ENCODE measurements around the gene HK3. TPM values are rescaled to one million over a fixed set of nuclear protein-coding genes. Genes with fewer than 3 reads are reported as not detected.

The HK3 gene
- total RNA-seq, 2 experiments from 2014 or later = 0.22 to 0.62 TPM

DNA sequence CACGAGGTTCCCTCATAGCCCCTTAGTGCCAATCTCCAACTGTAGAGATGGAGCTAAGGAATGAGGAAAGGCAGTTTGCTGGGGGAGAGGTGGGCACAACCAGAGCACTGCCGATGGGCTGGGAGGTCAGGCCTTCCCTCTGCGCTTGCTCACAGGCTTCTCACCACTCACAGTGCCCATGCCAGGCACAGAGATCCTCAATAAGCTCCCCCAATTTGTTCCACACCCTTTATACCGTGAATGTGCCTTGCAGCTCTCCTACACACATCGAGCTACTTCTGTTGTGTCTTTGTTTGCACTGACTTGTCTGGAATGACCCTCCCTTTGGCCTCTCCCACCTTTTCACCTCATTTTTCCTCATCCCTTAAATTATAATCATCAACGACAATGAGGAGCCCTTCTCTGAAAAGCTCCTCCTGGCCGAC, 1.6 kb upstream of the HK3 start:
- peaks cover 39% of the 10 kb centered on the region for H3K4me1 Mint-ChIP-seq (ENCODE audit: low read depth)
- ChIA-PET POLR2A (interaction anchor here (1.3 kb wide), 1 partner anchor 15 kb away, joined by 3 read pairs; no protein-coding TSS in a partner anchor), CTCF (interaction anchor here (4.7 kb wide), 1 partner anchor 240 kb away, joined by 19 read pairs; no protein-coding TSS in a partner anchor)
- no peaks in the 10 kb centered on the region for H3K9me3 Mint-ChIP-seq
- DNase-seq = no peak
- intact Hi-C loops (cut with micrococcal nuclease) = loop anchor here (5.0 kb wide), 1 partner anchor 97 kb away; no protein-coding TSS in a partner anchor
- peaks cover 25% of the 10 kb centered on the region for H3K36me3 Mint-ChIP-seq
- H3K4me3 Mint-ChIP-seq = no peak overlapping the region
- H3K27me3 Mint-ChIP-seq = no peaks in the 10 kb centered on the region
- H3K27ac Mint-ChIP-seq = no peak overlapping the region

DNA sequence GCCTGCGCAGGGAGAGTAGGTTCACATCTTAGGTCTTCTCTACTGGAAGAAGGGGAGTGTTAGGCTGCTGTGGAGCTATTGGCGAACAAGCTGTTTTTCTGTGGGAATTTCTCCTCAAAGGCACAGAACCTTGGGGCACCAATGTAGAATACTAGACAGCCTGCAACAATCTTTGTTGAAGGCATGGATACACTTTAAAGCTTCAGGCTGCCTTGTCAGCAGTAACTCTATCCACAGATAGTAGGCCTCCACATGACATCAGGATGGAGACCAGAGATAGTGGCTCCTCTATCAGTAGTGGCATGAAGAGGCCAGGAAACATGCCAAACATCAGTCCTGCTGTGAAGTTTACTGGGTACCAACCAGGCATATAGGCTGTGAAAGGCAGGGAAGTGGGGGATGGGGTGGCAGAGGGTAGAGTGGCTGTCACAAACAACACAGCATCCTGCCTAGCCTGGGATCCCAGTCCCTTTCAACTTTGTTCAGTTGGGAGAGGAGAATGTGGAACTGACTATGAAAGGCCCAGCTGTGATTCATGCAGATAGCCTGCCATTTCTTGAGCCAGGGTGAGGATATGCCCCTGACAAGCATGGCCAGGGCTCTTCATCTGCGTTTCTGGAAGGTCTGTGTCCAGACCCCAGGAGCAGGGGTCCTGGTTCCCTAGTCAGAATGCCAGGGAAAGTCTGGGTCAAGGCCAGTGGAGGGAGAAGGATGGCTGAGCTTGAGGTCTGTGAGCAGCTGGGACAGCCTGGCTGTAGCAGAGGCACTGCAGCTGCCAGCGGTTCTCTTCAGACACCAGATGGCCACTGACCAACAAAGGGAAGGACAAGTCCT, 1.0 kb upstream of the HK3 start:
- DNase-seq = no peak
- Mint-ChIP-seq H3K4me1 (ENCODE audit: low read depth) (peaks cover 39% of the 10 kb centered on the region), H3K36me3 (peaks cover 19% of the 10 kb centered on the region), H3K27ac (no peak overlapping the region), H3K27me3 (no peaks in the 10 kb centered on the region), H3K4me3 (no peak overlapping the region), H3K9me3 (no peaks in the 10 kb centered on the region)
- intact Hi-C loops (cut with micrococcal nuclease) = loop anchor here (5.0 kb wide), 1 partner anchor 97 kb away; no protein-coding TSS in a partner anchor
- CTCF ChIA-PET = interaction anchor here (4.7 kb wide), 1 partner anchor 240 kb away, joined by 19 read pairs; no protein-coding TSS in a partner anchor
- POLR2A ChIA-PET = interaction anchor here (1.3 kb wide), 1 partner anchor 16 kb away, joined by 3 read pairs; no protein-coding TSS in a partner anchor

DNA sequence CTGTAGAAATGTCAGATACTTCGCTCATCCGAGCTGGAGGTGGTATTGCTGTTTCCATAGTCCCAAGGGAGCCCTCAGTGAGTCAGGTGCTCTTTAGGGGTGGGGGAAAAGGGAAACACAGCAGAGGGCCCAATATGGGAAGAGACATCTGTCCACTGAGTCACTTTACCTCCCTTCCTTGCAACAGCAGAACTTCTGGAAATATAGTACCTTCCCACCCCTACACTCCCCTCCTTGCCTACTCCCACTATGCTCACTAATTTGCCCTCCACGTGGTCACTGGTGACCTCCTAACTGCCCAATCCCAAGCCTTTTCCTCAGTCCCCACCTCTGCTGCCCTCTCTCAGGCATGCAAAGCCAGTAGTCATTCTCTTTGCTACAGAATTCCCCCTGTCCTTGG, 1.9 kb downstream of the HK3 start:
- CTCF ChIA-PET = no interaction called here
- no peak overlapping the region for H3K4me3 Mint-ChIP-seq
- H3K36me3 Mint-ChIP-seq = peaks cover 7% of the 10 kb centered on the region
- H3K9me3 Mint-ChIP-seq = no peaks in the 10 kb centered on the region
- no peak for DNase-seq
- H3K27me3 Mint-ChIP-seq = no peaks in the 10 kb centered on the region
- intact Hi-C loops (cut with micrococcal nuclease) = no loop called here
- no peak overlapping the region for H3K27ac Mint-ChIP-seq
- H3K4me1 Mint-ChIP-seq (ENCODE audit: low read depth) = peaks cover 32% of the 10 kb centered on the region
- POLR2A ChIA-PET = interaction anchor here (1.6 kb wide), 1 partner anchor 10 kb away, joined by 3 read pairs; no protein-coding TSS in a partner anchor

DNA sequence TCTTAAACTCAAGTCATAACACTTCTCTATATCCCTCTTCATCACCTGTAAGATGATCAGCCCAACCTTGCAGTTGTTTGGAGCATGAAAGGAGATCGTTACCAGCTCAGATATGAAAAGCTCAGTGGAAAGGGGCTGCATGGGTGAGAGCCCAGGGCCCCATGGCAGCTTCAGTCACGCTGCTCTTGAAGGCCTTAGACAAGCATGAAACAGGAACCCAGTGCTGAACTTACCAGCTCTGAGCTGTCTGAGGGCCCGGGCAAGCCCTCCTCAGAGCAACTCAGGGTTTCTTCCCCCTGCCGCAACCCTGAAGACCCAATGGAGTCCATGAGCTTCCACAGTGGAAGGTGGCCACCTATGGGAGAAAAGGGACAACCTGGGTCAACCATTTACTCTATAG, 3.3 kb downstream of the HK3 start:
- Mint-ChIP-seq H3K9me3 (no peaks in the 10 kb centered on the region), H3K27me3 (no peaks in the 10 kb centered on the region), H3K4me1 (ENCODE audit: low read depth) (peaks cover 20% of the 10 kb centered on the region), H3K36me3 (no peaks in the 10 kb centered on the region), H3K4me3 (no peak overlapping the region), H3K27ac (no peak overlapping the region)
- CTCF ChIA-PET = interaction anchor here (0.7 to 1.1 kb wide), 2 partner anchors 235 to 238 kb away, joined by 3 read pairs; no protein-coding TSS in a partner anchor
- intact Hi-C loops (cut with micrococcal nuclease) = no loop called here
- no peak for DNase-seq
- POLR2A ChIA-PET = no interaction called here

DNA sequence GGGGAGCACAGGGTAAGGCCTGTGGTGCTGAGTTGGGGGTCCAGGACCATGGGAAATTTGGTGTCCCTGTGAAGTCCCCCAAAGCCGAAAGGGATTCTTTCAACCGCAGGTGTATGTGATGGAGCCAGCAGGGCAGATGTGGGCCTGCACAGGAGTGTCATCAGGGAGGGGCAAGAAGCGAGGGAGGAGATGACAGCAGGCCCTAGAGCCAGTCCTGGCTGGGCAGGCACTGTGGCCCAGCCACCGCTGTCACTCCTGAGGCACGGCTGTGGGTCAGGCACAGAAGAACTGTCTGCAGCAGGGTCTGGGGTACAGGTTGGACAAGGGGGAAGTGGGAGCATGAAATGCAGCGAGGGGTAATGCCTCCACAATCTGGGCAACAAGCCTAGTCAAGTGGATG, 4.8 kb downstream of the HK3 start:
- POLR2A ChIA-PET = no interaction called here
- Mint-ChIP-seq H3K36me3 (no peaks in the 10 kb centered on the region), H3K9me3 (no peaks in the 10 kb centered on the region), H3K27ac (no peak overlapping the region), H3K4me1 (ENCODE audit: low read depth) (peaks cover 10% of the 10 kb centered on the region), H3K27me3 (no peaks in the 10 kb centered on the region), H3K4me3 (no peak overlapping the region)
- CTCF ChIA-PET = no interaction called here
- intact Hi-C loops (cut with micrococcal nuclease) = no loop called here
- no peak for DNase-seq

DNA sequence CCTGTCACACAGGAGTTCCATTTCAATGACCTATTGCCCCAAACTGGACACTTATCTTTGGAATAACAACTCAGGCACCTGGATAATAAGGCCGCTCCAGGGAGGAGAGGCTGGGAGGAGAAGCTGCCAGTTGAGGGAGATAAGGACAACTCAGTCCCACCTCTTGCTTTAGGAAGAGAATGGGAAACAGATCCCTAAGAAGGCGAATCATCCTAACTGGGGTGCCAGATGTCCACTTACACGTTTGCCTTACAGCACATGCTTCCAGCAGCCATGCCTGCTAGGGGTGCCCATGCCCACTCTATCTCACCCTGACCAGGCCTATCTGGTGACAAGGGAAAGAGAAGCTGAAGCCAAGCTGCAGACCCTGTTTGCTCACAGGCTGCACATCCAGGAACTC, 6.5 kb downstream of the HK3 start:
- H3K4me1 Mint-ChIP-seq (ENCODE audit: low read depth) = peaks cover 6% of the 10 kb centered on the region

DNA sequence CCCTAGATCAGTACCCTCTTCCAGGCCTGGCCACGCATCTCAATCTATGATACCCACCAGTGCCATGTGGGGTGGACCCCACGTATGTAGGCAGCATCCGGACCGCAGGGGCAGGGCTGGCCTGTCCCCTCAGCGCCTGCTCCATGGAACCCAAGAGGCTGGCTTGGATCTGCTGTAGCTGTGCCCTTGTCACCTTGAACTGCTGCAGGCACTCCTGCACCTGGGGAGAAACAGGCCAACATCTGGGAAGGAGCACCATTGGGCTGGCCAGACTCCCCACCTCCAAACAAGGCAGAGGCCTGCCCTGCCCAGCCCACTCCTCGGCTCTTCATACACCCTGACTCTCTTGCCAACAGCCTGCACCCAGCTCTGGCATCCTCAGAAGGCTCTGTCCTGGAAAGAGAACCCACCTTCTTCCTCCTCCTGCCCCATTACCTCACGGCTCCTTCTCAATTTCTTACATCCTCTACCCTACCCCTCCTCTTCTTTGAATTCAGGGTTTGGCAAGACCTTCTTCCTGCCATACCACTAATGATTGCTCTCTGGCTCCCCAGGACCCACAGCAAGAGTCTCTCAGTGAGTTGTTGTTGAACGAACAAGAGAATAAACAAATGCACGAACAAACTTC, 7.7 kb downstream of the HK3 start:
- POLR2A ChIA-PET = no interaction called here
- Mint-ChIP-seq H3K4me3 (no peak overlapping the region), H3K27ac (no peak overlapping the region), H3K27me3 (no peaks in the 10 kb centered on the region), H3K4me1 (ENCODE audit: low read depth) (no peaks in the 10 kb centered on the region), H3K36me3 (no peaks in the 10 kb centered on the region), H3K9me3 (no peaks in the 10 kb centered on the region)
- DNase-seq = no peak
- CTCF ChIA-PET = no interaction called here
- intact Hi-C loops (cut with micrococcal nuclease) = no loop called here

More for the DNA sequence above, 6.5 kb downstream of the HK3 start:
- no peaks in the 10 kb centered on the region for H3K27me3 Mint-ChIP-seq
- H3K36me3 Mint-ChIP-seq = no peaks in the 10 kb centered on the region
- H3K4me3 Mint-ChIP-seq = no peak overlapping the region
- POLR2A ChIA-PET = no interaction called here
- CTCF ChIA-PET = no interaction called here
- H3K9me3 Mint-ChIP-seq = no peaks in the 10 kb centered on the region
- no peak overlapping the region for H3K27ac Mint-ChIP-seq
- intact Hi-C loops (cut with micrococcal nuclease) = no loop called here
- DNase-seq = no peak

DNA sequence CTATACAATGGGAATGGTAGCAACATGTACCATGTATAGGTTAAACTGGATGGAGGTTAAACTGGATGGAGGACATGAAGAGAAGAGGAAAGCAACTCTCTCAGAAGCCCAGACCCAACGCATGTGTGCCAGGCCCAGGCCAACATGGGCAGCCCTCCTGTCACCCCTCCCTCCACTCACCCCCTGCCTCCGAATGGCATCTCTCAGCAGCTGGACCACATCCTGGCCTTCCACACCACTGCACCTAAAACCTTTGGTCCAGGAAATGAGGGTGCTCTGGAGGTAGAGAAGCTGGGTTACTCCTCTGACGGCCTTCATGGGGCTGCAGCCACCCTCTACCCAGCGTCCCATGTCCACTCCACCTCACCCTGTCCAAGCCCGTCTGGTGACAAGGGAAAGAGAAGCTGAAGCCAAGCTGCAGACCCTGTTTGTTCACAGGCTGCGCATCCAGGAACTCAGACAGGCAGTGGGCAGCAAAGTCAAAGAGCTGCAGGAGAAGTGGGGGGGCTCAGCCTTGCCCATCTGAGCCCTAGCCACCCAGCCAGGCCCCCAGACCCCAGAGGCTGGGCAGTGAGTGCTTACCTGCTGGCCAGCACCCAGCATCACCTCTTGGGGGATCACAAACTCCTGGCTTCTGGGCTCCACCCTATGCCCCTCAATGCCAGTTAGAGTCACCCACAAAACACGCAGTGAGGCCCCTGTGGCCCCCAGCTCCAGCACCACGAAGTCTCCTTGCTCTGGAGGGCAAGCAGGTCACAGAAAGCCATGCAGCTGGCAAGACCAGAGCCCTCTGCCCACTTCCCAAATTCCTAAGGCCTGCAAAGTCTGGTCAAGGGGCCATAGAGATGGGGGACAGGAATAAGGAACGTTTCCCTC, 8.5 kb downstream of the HK3 start:
- ChIA-PET POLR2A (no interaction called here), CTCF (no interaction called here)
- Mint-ChIP-seq H3K27me3 (no peaks in the 10 kb centered on the region), H3K4me1 (ENCODE audit: low read depth) (no peaks in the 10 kb centered on the region), H3K4me3 (no peak overlapping the region), H3K9me3 (no peaks in the 10 kb centered on the region), H3K27ac (no peak overlapping the region), H3K36me3 (no peaks in the 10 kb centered on the region)
- intact Hi-C loops (cut with micrococcal nuclease) = no loop called here
- no peak for DNase-seq

DNA sequence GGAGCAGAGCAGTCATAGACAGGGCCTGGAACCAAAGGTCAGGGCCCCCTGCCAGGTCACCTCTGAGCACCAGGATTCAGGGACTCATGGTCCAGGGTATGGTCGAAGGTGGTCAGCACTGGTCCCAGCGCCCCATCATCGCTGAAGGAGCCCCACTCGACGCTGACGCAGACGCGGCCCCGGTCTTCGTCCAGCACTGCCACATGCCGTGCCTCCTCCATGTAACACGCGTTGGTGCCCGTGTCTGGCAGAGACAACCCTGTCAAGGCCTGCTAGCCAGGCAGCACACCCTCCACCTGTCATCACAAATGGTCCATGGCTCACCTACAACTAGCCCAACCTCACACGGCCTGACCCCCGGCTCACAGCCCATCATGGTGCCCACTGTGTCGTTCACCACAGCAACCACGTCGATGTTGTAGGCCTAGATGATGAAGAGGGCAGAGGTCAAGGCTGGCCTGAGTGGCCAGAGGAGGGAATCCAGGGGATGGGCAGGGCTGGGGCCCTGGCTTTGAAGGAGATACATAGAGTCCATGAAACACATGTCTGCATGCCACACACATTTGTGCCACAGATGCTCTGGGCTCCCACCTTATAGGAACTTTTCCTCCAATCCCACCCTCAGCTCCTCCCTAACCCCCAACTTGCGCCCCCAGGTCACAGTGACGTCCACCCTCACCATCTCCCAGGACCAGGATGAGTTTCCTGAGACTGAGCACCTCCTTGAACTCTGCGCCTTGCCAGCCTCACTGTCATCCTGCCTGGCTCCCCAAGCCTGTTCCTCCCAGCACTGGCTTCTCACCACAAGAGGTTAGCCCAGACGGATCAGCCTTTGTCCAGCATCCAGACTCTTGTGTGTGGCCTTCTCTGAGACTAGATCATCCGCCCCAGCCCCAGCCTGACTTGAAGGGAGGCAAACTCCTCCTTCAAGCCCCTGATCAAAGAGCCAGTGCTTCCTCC, 9.5 kb downstream of the HK3 start:
- Mint-ChIP-seq H3K9me3 (no peaks in the 10 kb centered on the region), H3K4me3 (no peak overlapping the region), H3K4me1 (ENCODE audit: low read depth) (peaks cover 4% of the 10 kb centered on the region), H3K27ac (no peak overlapping the region), H3K27me3 (no peaks in the 10 kb centered on the region), H3K36me3 (no peaks in the 10 kb centered on the region)
- POLR2A ChIA-PET = no interaction called here
- CTCF ChIA-PET = no interaction called here
- intact Hi-C loops (cut with micrococcal nuclease) = no loop called here
- no peak for DNase-seq

DNA sequence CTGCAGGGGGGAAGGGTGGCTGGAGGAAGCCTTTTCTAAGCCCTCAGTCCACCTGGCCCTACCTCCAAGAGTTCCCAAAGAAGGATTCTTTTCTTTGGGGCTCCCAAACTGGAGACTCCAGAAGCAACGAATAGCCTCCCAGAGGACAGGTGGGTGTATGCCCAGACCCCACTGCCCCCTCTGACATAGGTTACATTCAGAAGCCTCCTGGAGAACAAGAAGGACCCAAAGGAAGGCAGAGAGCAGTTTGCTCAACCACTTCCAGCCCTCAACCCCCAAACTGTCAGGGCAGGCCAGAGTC, 10.3 kb downstream of the HK3 start:
- Mint-ChIP-seq H3K9me3 (no peaks in the 10 kb centered on the region), H3K36me3 (no peaks in the 10 kb centered on the region), H3K4me3 (no peak overlapping the region), H3K4me1 (ENCODE audit: low read depth) (peaks cover 5% of the 10 kb centered on the region), H3K27ac (no peak overlapping the region), H3K27me3 (no peaks in the 10 kb centered on the region)
- no peak for DNase-seq
- ChIA-PET CTCF (no interaction called here), POLR2A (no interaction called here)
- intact Hi-C loops (cut with micrococcal nuclease) = no loop called here

DNA sequence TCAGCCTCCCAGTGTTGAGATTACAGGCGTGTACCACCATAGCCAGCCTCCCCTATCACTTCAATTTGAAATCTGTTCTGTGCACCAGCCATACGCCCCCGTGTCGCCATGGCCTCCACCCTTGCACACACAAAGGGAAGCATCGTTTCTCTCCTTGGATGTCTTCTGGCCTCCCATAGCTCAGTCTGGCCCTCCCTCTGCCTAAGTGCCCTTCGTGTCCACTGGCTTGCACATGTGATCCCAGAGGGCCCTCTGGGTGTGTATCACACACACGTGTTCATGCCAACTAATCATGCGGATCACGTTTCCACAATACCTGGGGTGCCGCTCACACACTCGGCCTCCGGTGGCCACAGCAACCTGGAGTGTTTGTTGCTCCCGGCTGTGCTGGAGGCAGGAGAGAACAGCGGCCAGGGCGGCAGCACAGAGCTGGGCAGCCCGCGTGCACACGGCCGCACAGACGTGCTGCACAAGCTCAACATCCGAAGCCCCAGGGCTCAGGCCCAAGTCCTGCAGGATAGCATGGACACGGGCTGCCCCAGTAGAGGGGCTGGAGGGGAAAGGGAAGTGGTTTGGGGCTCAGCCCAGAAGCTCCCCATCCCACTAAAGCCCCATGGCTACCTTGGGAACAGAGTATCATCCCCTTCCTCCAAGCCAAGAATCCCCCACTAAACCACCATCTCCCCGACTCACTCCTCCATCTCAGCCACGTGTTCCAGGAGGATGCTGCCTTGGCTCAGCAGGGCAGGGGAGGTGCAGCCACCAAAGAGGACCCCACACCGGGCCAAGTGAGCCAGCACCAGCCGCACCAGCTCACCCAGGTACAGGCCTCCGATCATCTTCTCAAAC, 10.9 kb downstream of the HK3 start:
- Mint-ChIP-seq H3K4me3 (no peak overlapping the region), H3K27ac (no peak overlapping the region), H3K27me3 (no peaks in the 10 kb centered on the region), H3K4me1 (ENCODE audit: low read depth) (peaks cover 5% of the 10 kb centered on the region), H3K36me3 (no peaks in the 10 kb centered on the region), H3K9me3 (no peaks in the 10 kb centered on the region)
- CTCF ChIA-PET = interaction anchor here (0.6 kb wide), 1 partner anchor 221 kb away, joined by 3 read pairs; no protein-coding TSS in a partner anchor
- intact Hi-C loops (cut with micrococcal nuclease) = no loop called here
- POLR2A ChIA-PET = no interaction called here
- DNase-seq = no peak

Measured in activated CD4-positive, alpha-beta memory T cell treated with anti-CD3 and anti-CD28 coated beads for 36 hours (primary cell).